A549 treated with dexamethasone at 1 μM for 4 hours (cell line): ENCODE measurements around the gene ADCY6. TPM values are rescaled to one million over a fixed set of nuclear protein-coding genes. Genes with fewer than 3 reads are reported as not detected.

Experiments
- total RNA-seq: library from RNA; stranded (reverse); fragments of 200-300 nt; extraction: Qiagen RNA extraction; gene quantifications from 5 replicates; pipeline ENCODE4 v1.2.3, GENCODE V29; 2022

ADCY6 gene
- total RNA-seq = 8.1 to 12.2 TPM (median 10.3 TPM) in 5 replicates

GRCh38 chr12:48788854-48789775, at the start of gene ADCY6:
ADCY6 (minus strand) TSS chr12:48789089; CDS start chr12:48783434, 5,655 bp downstream.

GRCh38 chr12:48817873-48818830, 29.3 kb upstream of the ADCY6 start, which contains the start of gene CACNB3:
CACNB3 (plus strand) TSS chr12:48818496; CDS start chr12:48818930, 434 bp downstream.

GRCh38 chr12:48716493-48717251, 72.2 kb downstream of the ADCY6 start, which contains the start of gene CCNT1:
CCNT1 (minus strand) TSS chr12:48716707; CDS start chr12:48716675, 32 bp downstream.

Other genes starting within 250 kb of the ADCY6 start
- gene LALBA, start 219.0 kb downstream of the ADCY6 start, total RNA-seq = not detected in 5 replicates
- 37.6 to 40.9 TPM (median 39.0 TPM) in 5 replicates for gene KANSL2, start 106.9 kb downstream of the ADCY6 start, total RNA-seq
- 11.3 to 19.2 TPM (median 15.0 TPM) in 5 replicates for gene CCNT1, start 72.4 kb downstream of the ADCY6 start, total RNA-seq
- gene CACNB3, start 29.4 kb upstream of the ADCY6 start, total RNA-seq = 24.4 to 36.9 TPM (median 29.6 TPM) in 5 replicates
- gene DDX23, start 63.1 kb upstream of the ADCY6 start, total RNA-seq = 67.5 to 84.0 TPM (median 80.1 TPM) in 5 replicates
- 2.6 to 4.7 TPM (median 3.1 TPM) in 5 replicates for gene RND1, start 76.8 kb upstream of the ADCY6 start, total RNA-seq
- gene FKBP11, start 136.4 kb upstream of the ADCY6 start, total RNA-seq = 52.7 to 58.9 TPM (median 55.2 TPM) in 5 replicates
- gene ARF3, start 168.4 kb upstream of the ADCY6 start, total RNA-seq = 113 to 164 TPM (median 152 TPM) in 5 replicates
- gene WNT10B, start 182.6 kb upstream of the ADCY6 start, total RNA-seq = 1.5 to 2.4 TPM (median 2.2 TPM) in 5 replicates
- gene WNT1, start 189.2 kb upstream of the ADCY6 start, total RNA-seq = 0.07 to 0.28 TPM (median 0.18 TPM) in 5 replicates
- 0.56 to 0.71 TPM (median 0.67 TPM) in 5 replicates for gene DDN, start 210.3 kb upstream of the ADCY6 start, total RNA-seq
- 40.6 to 44.3 TPM (median 41.4 TPM) in 5 replicates for gene PRKAG1, start 229.7 kb upstream of the ADCY6 start, total RNA-seq